A549 (cell line): ENCODE data around the gene SIRPA. TPM values are rescaled to one million over a fixed set of nuclear protein-coding genes. Genes with fewer than 3 reads are reported as not detected.

Experiments used
- ATAC-seq, 2 experiments: fragments of 200-7000 bp in 1 of 2; fragments of >200 bp in 1 of 2; cut with Nextera tagmentation in 1 of 2; cut with Tn5 transposase in 1 of 2; 3 replicates each; pipeline versions ENCODE4 v1.8.0 to v1.9.1; 2018 to 2020; ENCODE audit warnings: mild to moderate bottlenecking in 1 of 2, moderate library complexity in 1 of 2
- CTCF ChIA-PET: fragments of 300-600 bp; sonication (Branson Sonifier 250); formaldehyde crosslinking; extraction: SDS; loops from one replicate; lab custom pipeline; 2021; ENCODE audit warnings: antibody characterized with exemption, inconsistent platforms; lab: Yijun Ruan, JAX
- POLR2A ChIA-PET: fragments of 350-600 bp; formaldehyde crosslinking; extraction: SDS; loops from one replicate; lab custom pipeline; 2021; ENCODE audit warnings: antibody characterized with exemption, inconsistent platforms; lab: Yijun Ruan, JAX
- DNase-seq, 2 experiments: peaks; one replicate each; pipeline versions ENCODE4 v3.0.0 to v3.0.0-alpha.2; 2011 to 2016; ENCODE audit warnings: low read depth in 1 of 2, low spot score in 1 of 2
- FAIRE-seq: peaks from 2 replicates; lab custom pipeline; 2011; peaks lifted over from hg19 to GRCh38; lab: Jason Lieb, UNC
- H3K27ac ChIP-seq, 2 experiments: fragments of >200 bp; sonication (Bioruptor Twin); formaldehyde crosslinking; 3 replicates each; pipeline ENCODE4 v1.5.1; 2016 to 2017
- H3K4me1 ChIP-seq: fragments of >200 bp; sonication (Bioruptor Twin); formaldehyde crosslinking; 3 replicates; pipeline ENCODE4 v1.6.1; 2016
- H3K4me2 ChIP-seq: fragments of >200 bp; sonication (Bioruptor Twin); formaldehyde crosslinking; 3 replicates; pipeline ENCODE4 v1.6.1; 2016
- H3K4me3 ChIP-seq: fragments of >200 bp; sonication (Bioruptor Twin); formaldehyde crosslinking; 3 replicates; pipeline ENCODE4 v1.5.1; 2016
- H3K9me3 ChIP-seq: fragments of >200 bp; sonication (Bioruptor Twin); formaldehyde crosslinking; 3 replicates; pipeline ENCODE4 v1.6.1; 2016
- ATOH8 ChIP-seq: fragments of 250-450 bp; sonication (Bioruptor Pico); IDR thresholded peaks from 2 replicates; pipeline ENCODE4 v1.5.0; 2020; ENCODE audit warnings: low read depth, mild to moderate bottlenecking, moderate library complexity
- BCL3 ChIP-seq: fragments of >200 bp; sonication (Bioruptor Twin); formaldehyde crosslinking; IDR thresholded peaks from 3 replicates; pipeline ENCODE4 v1.6.1; 2016
- CEBPB ChIP-seq, 2 experiments: fragments of >200 bp in 1 of 2; sonication (Bioruptor Twin) in 1 of 2; formaldehyde crosslinking in 1 of 2; IDR thresholded peaks; 2 replicates each; pipeline ENCODE4 v1.6.1; 2012 to 2016
- CHD2 ChIP-seq: fragments of 150-350 bp; IDR thresholded peaks from 2 replicates; pipeline ENCODE4 v1.6.1; 2014; ENCODE audit warnings: low read length; ENCODE audit not compliant: partially characterized antibody
- CTCF ChIP-seq: fragments of >200 bp; sonication (Bioruptor Twin); formaldehyde crosslinking; IDR thresholded peaks from 3 replicates; pipeline ENCODE4 v1.5.1; 2016
- EHF ChIP-seq: fragments of 250-450 bp; sonication (Bioruptor Pico); IDR thresholded peaks from 2 replicates; pipeline ENCODE4 v1.5.0; 2020; ENCODE audit warnings: mild to moderate bottlenecking
- ESRRA ChIP-seq: fragments of 150-350 bp; IDR thresholded peaks from 2 replicates; pipeline ENCODE4 v1.6.1; 2014; ENCODE audit warnings: mild to moderate bottlenecking, low read length, borderline replicate concordance
- FOSL2 ChIP-seq, 2 experiments: fragments of 450-650 bp in 1 of 2; fragments of >200 bp in 1 of 2; sonication (Bioruptor Twin) in 1 of 2; formaldehyde crosslinking; IDR thresholded peaks; 2 replicates each; pipeline versions ENCODE4 v1.5.0 to v1.6.1; 2016 to 2020; ENCODE audit warnings: mild to moderate bottlenecking in 1 of 2, moderate library complexity in 1 of 2
- GATA3 ChIP-seq: IDR thresholded peaks from 2 replicates; pipeline ENCODE4 v1.6.1; 2012; ENCODE audit warnings: borderline replicate concordance
- HOXA7 ChIP-seq: fragments of 250-450 bp; sonication (Bioruptor Pico); IDR thresholded peaks from 2 replicates; pipeline ENCODE4 v1.5.0; 2020; ENCODE audit warnings: mild to moderate bottlenecking, moderate library complexity
- HOXB13 ChIP-seq: fragments of 250-450 bp; sonication (Bioruptor Pico); IDR thresholded peaks from 2 replicates; pipeline ENCODE4 v1.5.0; 2020; ENCODE audit warnings: low read depth, mild to moderate bottlenecking, moderate library complexity
- JUNB ChIP-seq: fragments of >200 bp; sonication (Bioruptor Twin); formaldehyde crosslinking; IDR thresholded peaks from 2 replicates; pipeline ENCODE4 v1.6.1; 2016
- KDM1A ChIP-seq: fragments of 200-600 bp; sonication (generic); IDR thresholded peaks from 2 replicates; pipeline ENCODE4 v1.6.1; 2016; ENCODE audit warnings: low read depth, mild to moderate bottlenecking
- MYC ChIP-seq: IDR thresholded peaks from 2 replicates; pipeline ENCODE4 v1.6.1; 2012; ENCODE audit warnings: mild to moderate bottlenecking, inconsistent platforms, low read length, improper control_type of control experiment, borderline replicate concordance
- RAD21 ChIP-seq, 2 experiments: fragments of >200 bp in 1 of 2; sonication (Bioruptor Twin) in 1 of 2; formaldehyde crosslinking in 1 of 2; IDR thresholded peaks in 1 of 2; conservative IDR thresholded peaks in 1 of 2; 2 replicates in 1 of 2; 3 replicates in 1 of 2; pipeline ENCODE4 v1.6.1; 2012 to 2018; ENCODE audit warnings: inconsistent platforms in 1 of 2
- RCOR1 ChIP-seq: fragments of 150-350 bp; IDR thresholded peaks from 2 replicates; pipeline ENCODE4 v1.6.1; 2014; ENCODE audit warnings: antibody characterized with exemption, low read length, low read depth
- RFX5 ChIP-seq: fragments of 450-650 bp; IDR thresholded peaks from 2 replicates; pipeline ENCODE4 v1.7.1; 2014; ENCODE audit warnings: antibody characterized with exemption, mild to moderate bottlenecking, moderate library complexity
- SMC3 ChIP-seq: fragments of >200 bp; sonication (Bioruptor Twin); formaldehyde crosslinking; IDR thresholded peaks from 3 replicates; pipeline ENCODE4 v1.6.1; 2018; ENCODE audit warnings: inconsistent platforms
- TFCP2L1 ChIP-seq: fragments of 250-450 bp; sonication (Bioruptor Pico); IDR thresholded peaks from 2 replicates; pipeline ENCODE4 v1.5.0; 2021; ENCODE audit warnings: mild to moderate bottlenecking
- ZNF302 ChIP-seq: fragments of 250-450 bp; sonication (Bioruptor Pico); IDR thresholded peaks from 2 replicates; pipeline ENCODE4 v1.9.0; 2021; ENCODE audit warnings: inconsistent platforms, mild to moderate bottlenecking, moderate library complexity
- WGBS: methylation state at CpG from one replicate; pipeline ENCODE4 v1.1.6; 2017; ENCODE audit errors: missing lambda C conversion rate; 5-methylcytosine and 5-hydroxymethylcytosine counted together
- polyA plus RNA-seq, 4 experiments: library from polyadenylated mRNA; depleted of rRNA in 3 of 4; stranded (reverse); fragments of >200 nt; fragmentation: RNase III in 1 of 4; extraction: RNeasy Plus Mini Kit Qiagen cat#74134 plus additional on column Dnase treatment in 1 of 4; gene quantifications; 2 replicates in 3 of 4; 3 replicates in 1 of 4; pipeline ENCODE4 v1.2.3, GENCODE V29; 2011 to 2017
- TF ChIP-seq, protein P1 (sequence below): fragments of 250-450 bp; sonication (Bioruptor Pico); IDR thresholded peaks from 2 replicates; pipeline ENCODE4 v1.5.0; 2021; ENCODE audit warnings: mild to moderate bottlenecking, moderate library complexity, borderline replicate concordance
- TF ChIP-seq, protein P2 (sequence below): fragments of 450-650 bp; IDR thresholded peaks from 2 replicates; pipeline ENCODE4 v1.6.1; 2014; ENCODE audit warnings: antibody characterized with exemption
- TF ChIP-seq, protein P3 (sequence below): IDR thresholded peaks from 2 replicates; pipeline ENCODE4 v1.6.1; 2012

SIRPA gene
- polyA plus RNA-seq, 2 of the 4 experiments (the other 2 are of a cell fraction), result 12.8 to 21.6 TPM

- ChIA-PET POLR2A (no interaction called here), CTCF (interaction anchor here (0.6 to 8.8 kb wide), 93 partner anchors 8 to 499 kb away, joined by 3 to 187 read pairs (median 4); no protein-coding TSS in a partner anchor)
- Histone ChIP-seq H3K4me1 (0 out of 3 replicates have a peak, but pooled peaks cover 6% of the 10 kb centered on the region), H3K9me3 (no peaks in the 10 kb centered on the region), H3K27ac (peak overlapping the region; percentile 24 to 31; a peak in 3 of 6 replicates), H3K4me3 (no peak overlapping the region), H3K4me2 (peak overlapping the region; percentile 73)
- peak; percentile 68 for FAIRE-seq
- ATAC-seq, result peak; percentile 81 to 93
- DNase-seq, result peak; percentile 80 to 84
- 9% methylated on average over 25 of the region's 28 CpGs for WGBS
- TF ChIP-seq KDM1A (no peak), SMC3 (peak; percentile 98), HOXB13 (CRISPR knock-in tag) (no peak), CEBPB (IDR thresholded peaks at IDR 0.05) (peak in 1 of 2 experiments; percentile 54; a peak in 2 of 4 replicates), MYC (peak; percentile 94), RAD21 (conservative IDR thresholded peaks at IDR 0.05 in 1 of 2, IDR thresholded peaks at IDR 0.05 in 1 of 2) (peak; percentile 93 to 95), ZNF302 (no peak), CTCF (peak; percentile 99)
- TF ChIP-seq, protein P1, sequence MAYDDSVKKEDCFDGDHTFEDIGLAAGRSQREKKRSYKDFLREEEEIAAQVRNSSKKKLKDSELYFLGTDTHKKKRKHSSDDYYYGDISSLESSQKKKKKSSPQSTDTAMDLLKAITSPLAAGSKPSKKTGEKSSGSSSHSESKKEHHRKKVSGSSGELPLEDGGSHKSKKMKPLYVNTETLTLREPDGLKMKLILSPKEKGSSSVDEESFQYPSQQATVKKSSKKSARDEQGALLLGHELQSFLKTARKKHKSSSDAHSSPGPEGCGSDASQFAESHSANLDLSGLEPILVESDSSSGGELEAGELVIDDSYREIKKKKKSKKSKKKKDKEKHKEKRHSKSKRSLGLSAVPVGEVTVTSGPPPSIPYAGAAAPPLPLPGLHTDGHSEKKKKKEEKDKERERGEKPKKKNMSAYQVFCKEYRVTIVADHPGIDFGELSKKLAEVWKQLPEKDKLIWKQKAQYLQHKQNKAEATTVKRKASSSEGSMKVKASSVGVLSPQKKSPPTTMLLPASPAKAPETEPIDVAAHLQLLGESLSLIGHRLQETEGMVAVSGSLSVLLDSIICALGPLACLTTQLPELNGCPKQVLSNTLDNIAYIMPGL, result no peak
- TF ChIP-seq, protein P2, sequence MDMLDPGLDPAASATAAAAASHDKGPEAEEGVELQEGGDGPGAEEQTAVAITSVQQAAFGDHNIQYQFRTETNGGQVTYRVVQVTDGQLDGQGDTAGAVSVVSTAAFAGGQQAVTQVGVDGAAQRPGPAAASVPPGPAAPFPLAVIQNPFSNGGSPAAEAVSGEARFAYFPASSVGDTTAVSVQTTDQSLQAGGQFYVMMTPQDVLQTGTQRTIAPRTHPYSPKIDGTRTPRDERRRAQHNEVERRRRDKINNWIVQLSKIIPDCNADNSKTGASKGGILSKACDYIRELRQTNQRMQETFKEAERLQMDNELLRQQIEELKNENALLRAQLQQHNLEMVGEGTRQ, result peak; percentile 61
- TF ChIP-seq, protein P3, sequence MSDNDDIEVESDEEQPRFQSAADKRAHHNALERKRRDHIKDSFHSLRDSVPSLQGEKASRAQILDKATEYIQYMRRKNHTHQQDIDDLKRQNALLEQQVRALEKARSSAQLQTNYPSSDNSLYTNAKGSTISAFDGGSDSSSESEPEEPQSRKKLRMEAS, result peak; percentile 97
Measured at GRCh38 chr20:1965520-1966351, 70.5 kb downstream of the SIRPA start.

DNA sequence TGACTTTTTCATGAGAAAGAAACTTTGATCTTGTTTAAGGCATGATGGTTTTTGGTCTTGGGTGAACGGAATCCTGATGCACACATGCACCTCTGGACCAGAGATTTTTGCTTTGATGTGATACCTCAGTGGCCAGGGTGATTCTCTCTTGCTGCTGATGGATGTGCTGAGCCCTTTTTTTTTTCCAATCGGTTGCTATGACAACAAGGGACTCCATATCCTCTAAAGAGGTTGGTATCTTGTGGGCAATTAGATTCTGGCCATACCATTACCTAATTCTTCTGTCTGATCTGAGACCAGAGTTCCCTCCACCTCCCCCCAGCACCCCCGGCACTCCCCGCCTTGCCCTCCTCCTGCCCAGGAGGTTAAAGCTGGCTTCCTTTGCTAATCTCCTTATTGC is 73.8 kb downstream of the SIRPA start:
- H3K4me1 ChIP-seq, result 0 out of 3 replicates have a peak, but pooled peaks cover 6% of the 10 kb centered on the region
- ChIA-PET CTCF (interaction anchor here (0.9 to 8.8 kb wide), 7 partner anchors 12 to 239 kb away, joined by 3 to 187 read pairs (median 4); no protein-coding TSS in a partner anchor), POLR2A (no interaction called here)
- ATAC-seq, result no peak
- TF ChIP-seq GATA3 (no peak), HOXB13 (CRISPR knock-in tag) (no peak), ZNF302 (no peak), ATOH8 (CRISPR knock-in tag) (no peak), FOSL2 (IDR thresholded peaks at IDR 0.05) (no peak), FOSL2 (CRISPR knock-in tag; IDR thresholded peaks at IDR 0.05) (no peak), RAD21 (conservative IDR thresholded peaks at IDR 0.05 in 1 of 2, IDR thresholded peaks at IDR 0.05 in 1 of 2) (no peak), HOXA7 (CRISPR knock-in tag) (no peak), TFCP2L1 (no peak), CHD2 (no peak), BCL3 (no peak), ESRRA (no peak), RFX5 (no peak), RCOR1 (no peak), EHF (CRISPR knock-in tag) (no peak), JUNB (no peak)
- TF ChIP-seq, protein P2, result no peak
- no peak for DNase-seq
- H3K4me2 ChIP-seq, result no peak overlapping the region
- 52% methylated on average over 4 of the region's 4 CpGs for WGBS
- H3K27ac ChIP-seq, result no peak overlapping the region
- no peak for FAIRE-seq
- H3K9me3 ChIP-seq, result no peaks in the 10 kb centered on the region
- no peak overlapping the region for H3K4me3 ChIP-seq
